ENCODE results near the gene CCSER2.

Gene CCSER2

GRCh38 chr10:84530724-84531325 lies 202.4 kb downstream of the CCSER2 start:
- no peak overlapping the region for H3K27ac Mint-ChIP-seq
- no peaks in the 10 kb centered on the region for H3K36me3 Mint-ChIP-seq (ENCODE audit: low read depth)
- H3K9me3 Mint-ChIP-seq: peaks cover 5% of the 10 kb centered on the region
- peaks cover 9% of the 10 kb centered on the region for H3K4me1 Mint-ChIP-seq (ENCODE audit: low read depth)
- no peak overlapping the region for H3K4me3 Mint-ChIP-seq
- H3K27me3 Mint-ChIP-seq (ENCODE audit: low read depth): no peaks in the 10 kb centered on the region

DNA sequence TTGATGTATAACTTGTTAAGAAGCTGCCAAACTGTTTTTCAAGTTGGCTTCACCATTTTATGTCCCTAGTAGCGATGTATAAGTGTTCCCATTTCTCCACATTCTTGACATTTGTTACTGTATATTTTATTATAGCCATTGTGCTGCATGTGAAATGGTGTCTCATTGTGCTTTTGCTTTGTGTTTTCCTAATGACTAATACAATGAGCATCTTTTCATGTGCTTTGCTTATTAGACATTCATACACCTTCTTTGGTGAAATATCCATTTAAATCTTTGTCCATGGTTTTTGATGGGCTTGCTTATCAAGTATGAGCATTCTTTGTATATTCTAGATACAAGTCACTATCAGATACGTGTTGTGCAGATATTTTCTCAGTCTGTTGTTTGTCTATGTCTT lies 203.0 kb downstream of the CCSER2 start:
- Mint-ChIP-seq H3K4me3 (no peak overlapping the region), H3K27ac (no peak overlapping the region), H3K36me3 (ENCODE audit: low read depth) (no peaks in the 10 kb centered on the region), H3K4me1 (ENCODE audit: low read depth) (peaks cover 9% of the 10 kb centered on the region), H3K9me3 (no peaks in the 10 kb centered on the region), H3K27me3 (ENCODE audit: low read depth) (no peaks in the 10 kb centered on the region)

DNA sequence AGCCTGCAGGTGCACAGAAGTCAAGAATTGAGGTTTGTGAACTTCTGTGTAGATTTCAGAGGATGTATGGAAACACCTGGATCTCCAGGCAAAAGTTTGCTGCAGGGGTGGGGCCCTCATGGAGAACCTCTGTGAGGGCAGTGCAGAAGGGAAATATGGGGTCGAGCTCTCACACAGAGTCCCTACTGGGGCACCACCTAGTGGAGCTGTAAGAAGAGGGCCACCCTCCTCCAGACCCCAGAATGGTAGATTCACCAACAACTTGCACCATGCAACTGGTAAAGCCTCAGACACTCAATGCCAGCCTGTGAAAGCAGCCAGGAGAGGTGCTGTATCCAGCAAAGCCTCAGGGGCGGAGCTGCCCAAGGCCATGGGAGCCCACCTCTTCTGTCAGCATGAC lies 205.8 kb downstream of the CCSER2 start:
- Mint-ChIP-seq H3K27ac (no peak overlapping the region), H3K9me3 (no peaks in the 10 kb centered on the region), H3K4me3 (no peak overlapping the region), H3K27me3 (ENCODE audit: low read depth) (no peaks in the 10 kb centered on the region), H3K36me3 (ENCODE audit: low read depth) (no peaks in the 10 kb centered on the region), H3K4me1 (ENCODE audit: low read depth) (peaks cover 12% of the 10 kb centered on the region)

GRCh38 chr10:84537447-84537931 lies 209.1 kb downstream of the CCSER2 start:
- Mint-ChIP-seq H3K4me3 (no peak overlapping the region), H3K9me3 (no peaks in the 10 kb centered on the region), H3K36me3 (ENCODE audit: low read depth) (no peaks in the 10 kb centered on the region), H3K4me1 (ENCODE audit: low read depth) (peaks cover 17% of the 10 kb centered on the region), H3K27me3 (ENCODE audit: low read depth) (peaks cover 10% of the 10 kb centered on the region), H3K27ac (no peak overlapping the region)

GRCh38 chr10:84538036-84538435 lies 209.6 kb downstream of the CCSER2 start:
- H3K36me3 Mint-ChIP-seq (ENCODE audit: low read depth): no peaks in the 10 kb centered on the region
- H3K27me3 Mint-ChIP-seq (ENCODE audit: low read depth): peaks cover 12% of the 10 kb centered on the region
- peaks cover 17% of the 10 kb centered on the region for H3K4me1 Mint-ChIP-seq (ENCODE audit: low read depth)
- no peaks in the 10 kb centered on the region for H3K9me3 Mint-ChIP-seq
- no peak overlapping the region for H3K4me3 Mint-ChIP-seq
- no peak overlapping the region for H3K27ac Mint-ChIP-seq

DNA sequence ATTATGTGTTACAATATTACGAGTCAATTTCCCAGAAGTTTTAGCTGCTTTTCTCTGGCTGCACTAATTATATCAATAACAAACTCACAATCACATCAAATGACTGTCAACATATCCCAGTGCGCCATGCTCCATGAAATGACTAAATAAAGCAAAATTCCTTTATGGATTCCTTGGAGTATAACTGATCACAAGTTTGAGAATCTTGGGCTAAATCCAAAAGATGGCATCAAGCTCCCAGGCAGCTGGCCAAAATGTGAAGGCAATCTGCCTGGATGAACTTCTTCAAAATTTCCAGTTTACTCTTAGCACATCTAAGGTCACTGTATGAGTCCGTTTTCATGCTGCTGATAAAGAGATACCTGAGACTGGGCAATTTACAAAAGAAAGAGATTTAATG lies 210.8 kb downstream of the CCSER2 start:
- Mint-ChIP-seq H3K4me3 (no peak overlapping the region), H3K27me3 (ENCODE audit: low read depth) (peaks cover 17% of the 10 kb centered on the region), H3K4me1 (ENCODE audit: low read depth) (peaks cover 17% of the 10 kb centered on the region), H3K36me3 (ENCODE audit: low read depth) (no peaks in the 10 kb centered on the region), H3K9me3 (no peaks in the 10 kb centered on the region), H3K27ac (no peak overlapping the region)

DNA sequence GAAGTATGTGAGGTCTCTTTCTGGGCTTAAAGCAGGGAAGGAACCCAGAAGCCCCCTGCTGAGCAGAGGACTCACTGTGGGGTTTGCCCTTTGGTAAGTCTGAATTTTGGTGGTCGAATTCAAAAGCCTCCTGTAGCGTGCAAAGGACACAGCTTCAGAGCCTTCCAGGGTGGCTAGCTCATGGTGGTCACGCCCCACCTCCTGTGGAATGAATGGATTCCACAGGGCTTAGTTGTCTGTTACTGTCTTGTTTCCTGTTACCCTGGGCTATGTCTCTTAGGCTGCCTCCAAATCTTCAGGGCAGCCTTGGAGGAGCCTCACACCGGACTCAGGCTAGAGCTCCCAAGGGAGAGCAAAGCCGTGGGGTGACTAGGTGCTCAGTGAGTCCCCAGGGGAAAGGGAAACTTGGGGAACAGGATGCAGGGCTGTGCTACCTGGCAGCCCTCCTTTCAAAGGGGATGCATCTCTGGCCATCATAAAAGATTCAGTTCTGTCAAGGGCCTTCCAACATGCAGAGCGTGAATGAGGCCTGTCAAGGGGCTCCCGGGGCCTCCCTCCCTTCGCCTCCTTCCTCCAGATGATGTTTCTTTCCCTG lies 211.7 kb downstream of the CCSER2 start:
- Mint-ChIP-seq H3K27me3 (ENCODE audit: low read depth) (peaks cover 19% of the 10 kb centered on the region), H3K36me3 (ENCODE audit: low read depth) (no peaks in the 10 kb centered on the region), H3K4me3 (no peak overlapping the region)

GRCh38 chr10:84540617-84541288 lies 212.4 kb downstream of the CCSER2 start:
- H3K27me3 Mint-ChIP-seq (ENCODE audit: low read depth): peaks cover 19% of the 10 kb centered on the region
- peak overlapping the region; percentile 63 for H3K4me3 Mint-ChIP-seq
- no peak overlapping the region for H3K27ac Mint-ChIP-seq
- peaks cover 8% of the 10 kb centered on the region for H3K4me1 Mint-ChIP-seq (ENCODE audit: low read depth)
- no peaks in the 10 kb centered on the region for H3K9me3 Mint-ChIP-seq
- H3K36me3 Mint-ChIP-seq (ENCODE audit: low read depth): no peaks in the 10 kb centered on the region

More for the DNA sequence above, 211.7 kb downstream of the CCSER2 start:
- Mint-ChIP-seq H3K4me1 (ENCODE audit: low read depth) (peaks cover 11% of the 10 kb centered on the region), H3K27ac (no peak overlapping the region), H3K9me3 (no peaks in the 10 kb centered on the region)

DNA sequence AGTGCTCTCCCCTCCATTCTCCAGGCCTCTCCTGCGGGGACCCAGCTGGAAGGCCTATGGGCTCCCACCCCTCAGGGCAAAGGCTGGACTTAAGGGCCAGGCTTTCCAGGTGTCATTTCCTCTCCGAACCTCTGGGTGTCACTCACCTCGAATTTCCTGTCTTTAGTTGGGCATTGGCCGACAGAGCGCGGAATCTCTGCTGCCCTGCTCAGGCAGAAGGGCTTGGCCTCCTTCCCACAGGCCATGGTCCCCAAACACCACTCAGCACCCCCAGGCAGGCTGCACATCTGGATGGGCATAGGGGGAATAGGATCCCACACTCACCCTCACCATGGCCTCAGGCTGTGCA lies 212.9 kb downstream of the CCSER2 start:
- Mint-ChIP-seq H3K4me1 (ENCODE audit: low read depth) (peaks cover 8% of the 10 kb centered on the region), H3K36me3 (ENCODE audit: low read depth) (no peaks in the 10 kb centered on the region), H3K27ac (no peak overlapping the region), H3K4me3 (peak overlapping the region; percentile 63), H3K9me3 (no peaks in the 10 kb centered on the region), H3K27me3 (ENCODE audit: low read depth) (peaks cover 19% of the 10 kb centered on the region)

- Mint-ChIP-seq H3K9me3 (no peaks in the 10 kb centered on the region), H3K27me3 (ENCODE audit: low read depth) (peaks cover 19% of the 10 kb centered on the region), H3K4me1 (ENCODE audit: low read depth) (peaks cover 4% of the 10 kb centered on the region), H3K4me3 (no peak overlapping the region), H3K27ac (no peak overlapping the region), H3K36me3 (ENCODE audit: low read depth) (no peaks in the 10 kb centered on the region)
Measured at GRCh38 chr10:84542522-84543490, 214.4 kb downstream of the CCSER2 start.

GRCh38 chr10:84543948-84544347 lies 215.6 kb downstream of the CCSER2 start:
- no peak overlapping the region for H3K27ac Mint-ChIP-seq
- H3K27me3 Mint-ChIP-seq (ENCODE audit: low read depth): peaks cover 19% of the 10 kb centered on the region
- H3K4me3 Mint-ChIP-seq: no peak overlapping the region
- no peaks in the 10 kb centered on the region for H3K9me3 Mint-ChIP-seq
- H3K4me1 Mint-ChIP-seq (ENCODE audit: low read depth): peaks cover 4% of the 10 kb centered on the region
- H3K36me3 Mint-ChIP-seq (ENCODE audit: low read depth): no peaks in the 10 kb centered on the region

GRCh38 chr10:84545651-84546050 lies 217.3 kb downstream of the CCSER2 start:
- H3K27me3 Mint-ChIP-seq (ENCODE audit: low read depth): peaks cover 14% of the 10 kb centered on the region
- no peaks in the 10 kb centered on the region for H3K36me3 Mint-ChIP-seq (ENCODE audit: low read depth)
- no peaks in the 10 kb centered on the region for H3K9me3 Mint-ChIP-seq
- no peak overlapping the region for H3K27ac Mint-ChIP-seq
- H3K4me3 Mint-ChIP-seq: no peak overlapping the region
- peaks cover 4% of the 10 kb centered on the region for H3K4me1 Mint-ChIP-seq (ENCODE audit: low read depth)

DNA sequence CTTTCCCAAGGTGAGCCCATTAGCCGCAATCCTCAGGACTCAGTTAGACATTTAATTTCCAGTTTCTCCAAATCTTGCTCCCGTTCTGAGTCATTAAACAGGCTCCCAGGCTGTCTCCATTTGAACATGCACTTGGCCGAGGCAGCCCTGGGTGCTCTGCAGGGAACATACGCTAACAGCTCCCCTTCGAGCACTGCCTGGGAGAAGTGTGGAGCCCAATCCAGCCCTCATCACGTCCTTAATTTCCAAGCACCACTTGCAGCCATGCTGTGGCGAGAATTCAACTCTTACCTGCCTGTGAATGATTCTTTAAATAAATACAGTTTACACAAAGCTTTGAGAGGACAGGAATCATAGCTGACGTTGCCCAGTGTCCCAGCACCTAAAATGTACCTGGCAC lies 218.2 kb downstream of the CCSER2 start:
- Mint-ChIP-seq H3K27me3 (ENCODE audit: low read depth) (peaks cover 9% of the 10 kb centered on the region), H3K9me3 (no peaks in the 10 kb centered on the region), H3K4me3 (no peak overlapping the region), H3K36me3 (ENCODE audit: low read depth) (no peaks in the 10 kb centered on the region), H3K4me1 (ENCODE audit: low read depth) (no peaks in the 10 kb centered on the region), H3K27ac (no peak overlapping the region)

DNA sequence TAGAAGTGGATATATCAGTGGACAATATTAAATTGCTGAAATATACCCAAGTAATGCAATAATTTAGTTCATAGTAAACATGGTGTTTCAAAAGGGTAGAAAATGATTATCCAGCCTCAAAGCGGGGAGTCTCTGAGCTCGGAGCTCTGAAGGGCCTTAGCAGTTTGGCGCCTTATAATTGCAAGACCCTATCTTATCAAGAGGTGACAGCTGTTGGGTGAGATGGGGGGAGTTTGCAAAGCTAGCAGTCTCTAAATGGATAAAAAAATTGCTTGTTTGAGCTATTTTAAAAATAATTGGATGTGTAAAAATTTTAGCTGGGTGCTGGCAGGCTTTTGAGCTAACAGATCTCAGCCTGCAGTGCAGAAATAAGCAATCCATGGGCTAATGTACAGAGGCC lies 219.2 kb downstream of the CCSER2 start:
- H3K9me3 Mint-ChIP-seq: no peaks in the 10 kb centered on the region

More for the DNA sequence above, 219.2 kb downstream of the CCSER2 start:
- H3K27me3 Mint-ChIP-seq (ENCODE audit: low read depth): peaks cover 11% of the 10 kb centered on the region
- H3K4me1 Mint-ChIP-seq (ENCODE audit: low read depth): no peaks in the 10 kb centered on the region
- H3K4me3 Mint-ChIP-seq: no peak overlapping the region
- H3K27ac Mint-ChIP-seq: no peak overlapping the region
- H3K36me3 Mint-ChIP-seq (ENCODE audit: low read depth): no peaks in the 10 kb centered on the region
